DND-41 (cell line): Measurements from ENCODE around the gene ABCC12.

Source experiments
- CTCF ChIP-seq: IDR thresholded peaks from 2 replicates; pipeline ENCODE4 v1.5.1; 2012; ENCODE audit warnings: borderline replicate concordance, low read length, moderate library complexity, mild to moderate bottlenecking; ENCODE audit not compliant: poor library complexity, severe bottlenecking; ENCODE audit errors: extremely low read depth
- EZH2 ChIP-seq: IDR thresholded peaks from 3 replicates; pipeline ENCODE4 v1.6.1; 2012; ENCODE audit warnings: borderline replicate concordance, low read depth, mild to moderate bottlenecking, moderate library complexity, low read length, inconsistent platforms; ENCODE audit not compliant: severe bottlenecking

DNA sequence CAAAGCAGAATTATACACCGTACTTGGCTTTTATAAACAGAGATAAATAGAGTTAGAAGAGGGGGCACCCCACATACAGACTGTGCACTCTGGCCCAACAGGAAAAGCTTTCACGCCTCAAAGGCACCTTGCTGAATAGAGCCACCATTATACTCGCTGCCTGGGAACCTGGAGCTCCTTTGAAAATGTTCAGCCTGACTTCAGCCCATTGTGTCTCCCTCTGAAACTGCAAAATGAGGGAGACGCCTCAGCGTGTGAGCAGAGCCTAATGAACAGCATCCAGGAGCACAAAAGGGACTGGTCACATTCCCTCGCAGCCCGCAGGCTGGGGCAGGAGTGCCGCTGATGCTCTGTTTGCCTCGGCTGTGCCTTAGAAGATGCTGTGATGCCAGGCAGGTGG lies 46.3 kb downstream of the ABCC12 start:
- no peak for TF ChIP-seq CTCF
- TF ChIP-seq EZH2, result no peak
